Erythroblast (primary cell): ENCODE results near the gene ITK.

Source experiments
- DNase-seq, 2 experiments: peaks; one replicate each; lab custom pipeline; 2025; lab: John Stamatoyannopoulos, UW
- GATA1 ChIP-seq: IDR thresholded peaks from 2 replicates; pipeline ENCODE4 v1.6.1; 2011; ENCODE audit warnings: low read depth, mild to moderate bottlenecking, control low read depth, low read length, moderate library complexity
- POLR2A ChIP-seq: IDR thresholded peaks from 2 replicates; pipeline ENCODE4 v1.6.1; 2011; ENCODE audit warnings: mild to moderate bottlenecking, low read length

ITK gene

DNA sequence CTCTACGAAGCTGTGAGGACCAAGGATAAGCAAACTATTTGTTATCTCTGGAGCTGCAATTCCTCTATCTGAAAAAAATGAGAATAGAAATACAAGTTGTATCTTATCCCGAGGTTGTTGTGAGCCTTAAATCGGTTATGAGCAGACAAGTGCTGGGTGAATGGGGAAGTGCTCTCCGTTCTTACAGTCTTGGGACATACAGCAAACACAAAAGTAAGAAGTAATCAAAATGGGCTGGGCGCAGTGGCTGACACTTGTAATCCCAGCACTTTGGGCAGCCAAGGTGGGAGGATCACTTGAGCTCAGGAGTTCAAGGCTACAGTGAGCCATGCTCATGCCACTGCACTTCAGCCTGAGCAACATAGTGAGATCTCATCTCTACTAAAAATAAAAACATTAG is 31.7 kb downstream of the ITK start:
- DNase-seq = no peak
- TF ChIP-seq GATA1 = no peak

DNA sequence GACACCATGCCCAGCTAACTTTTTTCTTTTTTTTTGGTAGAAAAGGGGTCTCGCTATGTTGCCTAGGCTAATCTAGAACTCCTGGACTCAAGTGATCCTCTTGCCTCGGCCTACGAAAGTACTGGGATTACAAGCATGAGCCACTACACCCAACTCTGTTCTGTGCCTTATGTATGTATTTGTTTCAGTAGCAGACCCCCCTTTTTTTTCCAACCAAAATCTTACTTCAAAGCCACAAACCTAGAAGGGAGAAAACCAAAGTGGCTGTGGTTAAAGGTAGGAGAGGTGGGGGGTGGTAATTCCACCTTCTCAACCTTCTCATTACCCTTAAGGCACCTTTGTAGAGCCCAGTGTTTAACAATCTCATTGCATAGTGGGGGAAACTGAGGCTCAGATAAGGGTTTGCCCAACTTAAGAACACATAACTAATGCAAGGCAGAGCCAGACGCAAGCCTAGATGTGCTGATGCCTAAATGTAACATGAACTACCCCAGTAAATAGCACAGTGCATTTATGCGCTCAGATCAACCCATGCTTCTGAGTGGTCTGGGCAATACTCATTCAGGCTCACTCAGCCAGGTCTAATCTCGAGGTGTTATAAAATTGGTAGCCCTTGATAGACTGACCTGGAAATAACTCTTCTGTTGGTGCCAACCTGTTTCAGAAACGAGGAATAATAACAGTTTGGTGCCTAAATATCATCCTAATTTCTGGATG is 33.0 kb downstream of the ITK start:
- TF ChIP-seq POLR2A = no peak
- no peak for TF ChIP-seq GATA1
- no peak for DNase-seq

DNA sequence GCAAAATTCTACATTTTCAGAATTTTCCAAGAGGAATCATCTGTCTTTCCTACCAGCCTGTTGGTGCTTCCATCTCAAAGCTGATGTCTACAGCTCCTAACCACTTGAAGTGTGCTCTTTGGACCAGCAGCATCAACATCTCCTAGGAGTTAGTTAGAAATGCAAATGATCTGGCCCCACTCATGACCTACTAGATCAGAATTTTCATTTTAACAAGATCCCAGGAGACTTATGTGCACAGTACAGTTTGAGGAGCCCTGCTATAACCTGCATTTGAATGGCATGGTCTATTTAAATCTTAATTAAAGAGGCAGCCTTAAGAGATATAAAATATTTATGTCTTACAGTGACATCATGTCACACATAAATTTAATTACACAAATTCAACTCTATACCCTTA is 33.8 kb downstream of the ITK start:
- DNase-seq = no peak
- TF ChIP-seq GATA1 (no peak), POLR2A (no peak)

DNA sequence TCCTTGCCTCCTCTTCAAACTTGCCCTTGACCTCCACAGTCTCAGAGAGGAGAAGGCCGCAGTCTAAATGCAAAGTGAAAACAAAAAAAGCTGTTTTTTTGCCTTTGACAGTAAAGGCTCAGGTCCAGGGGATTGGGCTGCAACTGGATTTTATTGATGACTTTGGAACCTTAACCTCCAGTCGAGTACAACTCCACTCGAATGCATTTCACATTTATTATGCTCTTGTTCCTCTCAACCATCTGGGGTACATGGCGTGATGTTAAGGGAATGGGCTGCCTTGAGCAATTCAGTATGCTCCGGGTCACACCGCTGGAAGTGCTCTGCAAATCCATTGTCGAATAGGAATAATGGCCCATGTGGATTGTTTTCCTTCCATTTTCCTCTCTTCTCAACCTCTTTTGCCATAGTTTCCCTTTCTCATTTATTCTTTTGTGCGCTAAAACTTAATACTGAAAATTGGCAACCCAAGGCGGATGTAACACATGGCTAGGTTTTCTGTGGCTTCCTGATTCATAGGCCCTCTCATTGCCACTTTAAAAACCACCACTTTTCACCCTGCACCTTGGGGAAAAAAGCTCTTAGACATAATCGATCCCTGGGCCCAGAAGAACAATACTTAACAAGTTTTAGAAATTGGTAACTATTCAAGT is 34.3 kb downstream of the ITK start:
- no peak for TF ChIP-seq POLR2A
- TF ChIP-seq GATA1 = no peak
- no peak for DNase-seq

DNA sequence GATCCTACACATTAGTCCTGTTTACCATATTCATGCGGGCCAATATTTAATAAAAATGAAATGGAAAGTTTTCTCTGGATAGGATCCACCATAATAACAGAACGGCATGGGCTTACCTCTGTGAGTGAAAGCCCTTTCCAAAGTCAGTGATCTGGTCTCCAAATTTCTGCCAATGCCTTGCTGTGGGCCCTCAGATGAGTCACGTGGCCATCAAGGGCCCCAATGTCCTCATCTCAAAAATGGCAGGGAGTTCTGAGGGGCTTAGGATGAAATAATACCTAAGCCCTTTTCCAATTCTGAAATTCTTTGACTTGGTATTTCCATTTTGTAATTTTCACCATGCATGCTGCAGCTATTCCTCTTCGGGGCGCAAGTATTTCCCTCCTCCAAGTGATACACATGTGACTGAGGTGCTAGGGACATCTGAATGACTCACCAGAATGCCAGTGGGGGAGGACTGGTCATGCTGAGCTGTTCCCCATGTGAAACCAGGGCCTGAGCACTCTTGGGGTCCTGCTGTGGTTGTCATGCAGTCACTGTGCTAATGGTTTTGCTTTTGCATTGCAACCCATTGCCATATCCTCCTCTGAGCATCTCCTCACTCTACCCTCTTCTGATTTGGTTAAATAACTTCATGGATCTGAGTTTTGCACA is 35.0 kb downstream of the ITK start:
- DNase-seq = no peak
- no peak for TF ChIP-seq GATA1
- TF ChIP-seq POLR2A = no peak

DNA sequence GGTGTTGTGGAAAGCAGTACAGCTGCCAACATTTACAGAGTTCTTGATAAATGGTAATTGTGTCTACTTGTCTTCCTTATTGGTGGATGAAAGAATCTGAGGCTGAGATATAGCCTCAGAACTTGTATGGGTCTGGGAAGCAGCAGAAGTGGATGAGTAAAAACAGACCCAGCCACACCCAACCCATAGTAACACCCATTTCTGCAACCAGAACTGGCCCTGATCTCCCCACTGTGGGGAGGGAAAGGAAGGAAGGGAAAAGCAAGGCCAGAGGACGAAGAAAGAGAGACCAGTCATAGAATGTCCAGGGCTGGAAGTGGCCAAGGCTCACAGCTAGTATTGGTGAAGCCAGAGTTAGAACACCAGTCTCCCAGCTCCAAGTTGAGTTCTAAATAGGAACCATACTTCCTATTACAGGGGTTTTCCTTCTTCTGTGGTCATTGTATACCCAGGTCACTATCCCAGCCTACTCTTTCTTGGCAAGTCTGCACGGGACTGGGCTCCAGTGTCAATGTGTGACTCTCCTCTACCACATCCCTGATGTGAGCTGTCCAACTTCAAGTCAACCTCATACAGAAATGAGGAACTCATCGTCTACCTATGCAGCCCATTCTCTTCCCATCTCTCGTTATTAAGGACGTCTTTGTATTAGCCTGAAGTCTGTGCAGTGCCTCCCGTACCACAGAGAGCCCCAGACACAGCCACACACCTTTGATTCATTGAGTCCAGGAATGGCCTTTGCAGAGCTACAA is 35.9 kb downstream of the ITK start:
- no peak for DNase-seq
- TF ChIP-seq POLR2A = no peak
- TF ChIP-seq GATA1 = no peak

DNA sequence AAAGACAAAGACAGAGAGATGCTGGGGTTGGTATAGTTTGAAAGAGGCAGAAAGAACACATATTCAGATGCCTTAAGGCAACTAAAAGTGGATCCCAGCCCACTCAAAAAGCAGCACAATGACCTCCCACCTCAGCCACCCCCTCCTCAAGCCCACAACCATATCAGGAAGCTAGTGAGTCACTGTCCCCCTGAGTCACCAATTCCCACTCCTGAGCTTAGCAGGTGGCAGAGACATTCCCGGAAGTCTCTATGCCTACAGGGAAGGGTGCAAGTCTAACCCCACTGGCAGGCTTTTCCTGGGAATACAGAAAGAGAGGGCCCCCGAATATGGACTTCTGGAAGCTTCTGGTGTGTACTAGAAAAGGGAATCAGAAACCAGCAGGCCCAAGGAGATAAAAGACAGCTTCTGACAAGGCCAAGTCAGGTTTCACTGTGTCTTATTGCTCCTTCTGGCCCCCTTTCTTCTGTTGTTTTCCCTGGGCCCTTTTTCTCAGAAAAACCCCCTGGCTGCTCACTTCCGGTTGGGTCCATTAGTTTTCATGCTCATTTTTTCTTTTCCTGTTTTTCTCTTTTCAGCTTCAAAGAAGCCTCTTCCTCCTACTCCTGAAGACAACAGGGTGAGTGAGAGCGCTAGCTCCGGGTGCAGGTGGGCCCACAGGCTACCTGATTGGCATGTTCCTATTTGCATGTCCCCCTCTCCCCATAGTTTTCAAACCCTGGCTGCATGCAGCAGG is 36.8 kb downstream of the ITK start:
- no peak for DNase-seq

DNA sequence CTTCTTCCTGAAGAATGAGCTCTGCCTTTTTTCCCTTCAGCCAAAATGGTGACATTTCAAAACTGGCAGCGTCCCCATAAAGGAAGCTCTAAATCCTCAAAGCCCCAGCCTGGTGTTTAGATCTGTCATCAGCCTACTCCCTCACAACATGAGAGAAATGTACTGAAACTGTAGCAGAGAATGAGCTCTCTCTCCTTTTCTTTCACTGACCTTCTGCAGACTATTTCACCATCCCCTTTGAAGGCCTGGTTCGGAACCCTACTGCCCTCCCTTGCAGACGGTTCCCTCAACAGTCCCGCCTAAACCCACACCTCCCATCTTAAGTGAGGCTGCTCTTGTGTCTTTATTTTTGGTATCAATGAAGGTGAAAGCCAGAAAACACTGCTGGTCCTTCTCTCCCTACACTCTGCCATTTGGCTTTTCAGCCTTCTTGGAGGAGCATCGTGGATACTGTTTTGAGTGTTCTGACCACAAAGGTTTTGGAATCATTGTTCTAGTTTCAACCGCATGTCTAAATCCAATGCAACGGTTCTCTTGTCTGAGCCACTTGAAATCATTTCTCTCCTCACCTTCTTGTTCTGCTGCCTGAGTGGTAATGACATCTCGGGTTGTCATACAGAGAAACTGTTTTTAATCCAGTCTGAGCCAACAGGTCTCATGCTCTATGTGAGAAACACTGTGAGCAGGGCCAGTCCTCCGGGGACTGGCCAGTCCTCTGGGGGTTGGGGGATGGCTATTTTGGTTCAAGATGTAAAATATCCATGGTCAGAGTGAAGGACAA is 39.0 kb downstream of the ITK start:
- no peak for TF ChIP-seq POLR2A
- TF ChIP-seq GATA1 = no peak
- DNase-seq = no peak

More for the DNA sequence above, 36.8 kb downstream of the ITK start:
- TF ChIP-seq GATA1 (no peak), POLR2A (no peak)

DNA sequence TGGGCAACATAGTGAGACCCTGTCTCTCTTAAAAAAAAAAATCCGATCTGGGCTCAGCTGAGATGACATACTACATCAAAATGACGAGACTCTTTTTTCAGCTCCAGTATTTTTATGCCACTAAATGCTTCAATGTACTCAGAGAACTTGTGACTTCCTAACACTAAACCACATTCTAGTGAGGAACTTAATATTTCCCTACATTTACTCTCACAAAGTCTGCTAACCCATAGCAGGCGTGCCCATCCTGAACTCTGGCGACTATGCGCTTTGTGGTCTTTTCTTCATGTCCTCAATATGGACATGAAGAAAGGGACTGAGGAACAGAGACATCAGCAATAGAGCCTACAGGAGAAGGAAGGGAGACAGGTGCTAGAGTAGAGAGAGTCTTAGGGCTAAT is 41.3 kb downstream of the ITK start:
- TF ChIP-seq POLR2A (no peak), GATA1 (no peak)
- no peak for DNase-seq

DNA sequence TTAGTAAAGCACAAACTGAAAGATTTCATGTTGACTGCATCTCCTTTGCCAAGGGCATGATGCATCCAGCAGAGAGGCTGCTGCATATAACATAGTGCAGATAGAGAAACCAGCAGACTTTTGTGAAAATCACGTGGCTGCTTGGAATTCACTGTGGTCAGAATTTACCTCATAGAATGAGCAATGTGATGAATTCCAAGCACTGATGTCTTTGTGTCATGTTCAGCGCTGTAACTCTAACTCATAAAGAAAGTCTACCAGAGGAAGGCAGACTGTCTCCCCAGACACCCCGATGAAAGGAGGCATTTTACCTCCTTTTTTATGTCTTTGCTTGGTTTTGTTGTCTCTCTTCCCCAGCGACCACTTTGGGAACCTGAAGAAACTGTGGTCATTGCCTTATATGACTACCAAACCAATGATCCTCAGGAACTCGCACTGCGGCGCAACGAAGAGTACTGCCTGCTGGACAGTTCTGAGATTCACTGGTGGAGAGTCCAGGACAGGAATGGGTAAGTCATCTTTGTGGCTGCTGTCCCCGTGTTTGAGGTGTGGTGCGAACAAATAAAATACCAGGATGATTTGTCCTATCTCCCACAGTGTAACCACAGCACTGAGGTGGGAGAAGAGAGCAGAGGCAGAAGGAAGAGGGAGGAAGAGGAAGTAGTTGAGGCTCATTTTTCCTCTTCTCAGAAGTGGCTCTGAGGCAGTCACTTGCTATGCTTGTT is 42.0 kb downstream of the ITK start:
- TF ChIP-seq GATA1 (no peak), POLR2A (no peak)
- no peak for DNase-seq

DNA sequence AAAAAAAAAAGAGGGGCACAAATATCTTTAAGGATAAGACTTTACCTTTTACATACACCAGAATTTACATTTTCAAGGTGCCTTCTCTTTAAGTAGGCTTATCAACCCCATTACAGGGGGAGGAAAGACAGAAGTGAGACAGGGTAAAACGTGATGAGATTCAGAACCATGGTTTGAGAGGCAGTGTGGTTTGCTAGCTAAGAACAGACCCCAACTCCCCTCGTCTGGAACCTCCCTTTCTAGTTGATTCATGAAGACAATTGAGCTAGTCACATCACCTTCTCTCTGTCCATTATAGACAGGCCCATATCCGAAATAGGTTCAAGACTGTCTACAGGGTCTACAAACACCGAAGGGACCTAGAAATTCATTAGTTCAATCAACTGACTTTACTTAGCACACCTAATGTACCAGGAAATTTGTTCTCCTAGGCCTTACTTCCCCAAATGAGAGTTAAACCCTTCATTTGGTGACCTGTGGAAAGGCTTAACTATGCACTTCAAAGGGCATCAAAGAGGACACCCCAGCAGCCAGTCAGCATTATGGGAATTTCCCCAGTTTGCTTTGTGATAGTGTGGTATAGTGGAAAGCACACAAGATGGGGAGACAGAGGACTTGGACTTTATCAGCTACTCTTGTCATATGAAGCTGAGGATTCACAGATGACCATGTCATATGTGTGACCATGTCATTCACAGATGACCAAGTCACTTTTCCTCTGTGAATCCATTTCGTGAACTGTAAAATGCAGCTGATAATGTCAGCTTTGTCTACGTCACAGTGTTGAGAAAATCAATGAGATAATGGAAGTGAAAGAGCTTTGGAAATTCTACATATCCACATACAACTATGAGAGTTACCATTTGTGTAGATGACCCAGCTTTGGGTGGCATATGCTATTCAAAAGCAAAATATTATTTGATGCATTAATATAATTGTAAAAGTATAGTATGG is 45.1 kb downstream of the ITK start:
- no peak for TF ChIP-seq GATA1
- TF ChIP-seq POLR2A = no peak
- no peak for DNase-seq
